Limb (tissue), 2 donors: ENCODE measurements around the gene METTL23.
"Not testable (repeated sequence)": the region's sequence is repeated elsewhere in the genome, so short reads cannot be mapped to it uniquely, and the experiment has no call there.

Experiments
- DNase-seq, 2 donors: peaks; one replicate each; pipeline ENCODE4 v3.0.0-alpha.2; 2016; ENCODE audit errors: extremely low spot score in 2 of 2

The METTL23 gene

GRCh38 chr17:76695059-76695831, 31.4 kb upstream of the METTL23 start:
- no peak for DNase-seq

GRCh38 chr17:76696763-76697701, 29.6 kb upstream of the METTL23 start:
- DNase-seq, result no peak

DNA sequence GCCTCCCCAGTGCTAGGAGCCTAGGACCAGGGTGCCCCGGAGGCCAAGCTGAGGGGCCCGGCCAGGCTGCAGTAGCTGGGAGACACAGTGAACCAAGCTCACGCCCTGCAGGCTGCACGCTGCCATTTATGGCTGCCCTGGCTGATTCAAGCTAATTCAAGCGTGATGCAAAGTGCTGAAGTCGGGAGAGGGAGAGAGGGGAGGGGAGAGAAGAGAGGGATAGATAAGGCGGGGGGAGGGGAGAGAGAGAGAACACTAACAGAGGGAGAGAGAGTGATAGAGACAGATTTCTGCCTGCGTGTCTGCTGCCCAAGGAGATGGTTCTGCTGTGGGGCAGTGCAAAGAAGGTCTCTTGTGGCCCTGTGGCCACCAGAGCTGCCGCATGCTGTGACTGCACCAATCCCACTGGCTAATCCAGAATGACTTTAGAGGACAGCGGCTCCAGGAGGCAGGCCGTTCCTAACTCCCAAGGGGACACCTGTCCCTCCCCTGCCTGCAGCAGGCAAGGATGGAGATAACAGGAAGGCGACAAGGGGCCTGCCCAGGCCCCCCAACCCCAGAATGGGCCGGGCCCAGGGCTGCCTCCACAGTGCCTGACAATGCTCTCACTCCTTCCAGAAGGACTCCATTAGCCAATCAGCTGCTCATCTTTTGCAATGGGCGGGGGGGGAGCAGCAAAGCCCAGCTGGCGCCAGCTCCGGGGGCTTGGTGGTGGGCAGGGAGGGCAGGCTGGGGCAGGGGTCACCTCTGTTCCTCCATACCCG, 28.8 kb upstream of the METTL23 start:
- peak in 1 of 2 donors; percentile 54 for DNase-seq

DNA sequence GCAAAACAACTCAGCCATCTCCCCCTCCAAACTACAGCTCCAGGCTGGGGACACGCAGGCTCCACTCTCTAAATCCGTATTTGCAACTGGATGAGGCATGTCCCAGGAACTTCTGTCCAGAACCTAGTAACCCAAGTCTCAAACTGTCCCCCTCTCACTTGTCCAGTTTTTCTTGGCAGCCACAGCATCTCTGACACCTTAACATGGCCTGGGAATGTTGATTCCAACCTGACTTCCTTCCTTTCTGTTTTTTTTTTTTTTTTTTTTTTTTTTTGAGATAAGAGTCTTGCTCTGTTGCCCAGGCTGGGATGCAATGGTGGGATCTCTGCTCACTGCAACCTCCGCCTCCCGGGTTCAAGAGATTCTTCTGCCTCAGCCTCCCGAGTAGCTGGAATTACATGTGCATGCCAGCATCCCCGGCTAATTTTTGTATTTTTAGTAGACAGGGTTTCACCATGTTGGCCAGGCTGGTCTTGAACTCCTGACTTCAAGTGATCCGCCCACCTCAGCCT, 28.1 kb upstream of the METTL23 start:
- DNase-seq, result not testable (repeated sequence)

- no peak for DNase-seq
Measured at GRCh38 chr17:76700270-76700616, 26.4 kb upstream of the METTL23 start.

DNA sequence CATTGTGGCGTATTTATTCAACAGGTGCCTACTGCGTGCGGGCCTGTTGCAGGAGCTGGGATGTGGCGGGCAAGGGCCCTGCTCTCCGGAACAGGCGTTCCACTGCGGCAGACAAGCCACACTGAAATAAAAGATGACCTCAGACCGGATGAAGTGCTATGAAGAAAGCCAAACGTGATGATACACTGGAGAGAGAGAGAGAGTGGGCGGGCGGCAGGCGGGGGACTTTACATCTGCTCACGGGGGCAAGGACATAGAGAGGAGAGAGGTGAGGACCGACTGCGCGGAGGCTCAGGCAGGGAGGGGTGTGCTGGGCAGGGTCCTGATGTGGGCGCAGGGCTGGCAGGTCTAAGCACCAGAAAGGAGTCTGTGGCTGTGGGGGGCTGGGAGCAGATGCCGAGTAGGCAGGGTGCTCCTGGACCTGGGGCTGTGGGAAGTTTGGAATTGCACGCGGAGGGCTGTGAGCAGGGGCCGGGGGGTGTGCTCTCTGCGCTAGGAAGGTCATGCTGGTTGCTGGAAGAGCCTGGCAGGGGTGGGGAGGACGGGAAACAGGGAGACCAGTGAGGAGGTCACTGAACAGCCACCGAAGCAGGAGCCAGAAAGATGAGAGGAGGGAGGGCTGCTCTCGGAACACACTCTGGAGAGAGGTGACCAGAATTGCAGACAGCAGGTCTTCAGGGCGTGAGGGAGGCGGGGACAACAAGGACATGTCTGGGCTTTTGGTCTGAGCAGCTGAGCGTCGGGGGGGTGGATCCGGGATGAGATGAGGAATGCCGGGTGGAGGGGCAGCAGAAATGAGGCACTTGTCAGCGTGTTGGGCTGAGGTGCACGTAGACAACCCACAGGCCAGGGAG, 25.8 kb upstream of the METTL23 start:
- peak; percentile 62 to 70 for DNase-seq

DNA sequence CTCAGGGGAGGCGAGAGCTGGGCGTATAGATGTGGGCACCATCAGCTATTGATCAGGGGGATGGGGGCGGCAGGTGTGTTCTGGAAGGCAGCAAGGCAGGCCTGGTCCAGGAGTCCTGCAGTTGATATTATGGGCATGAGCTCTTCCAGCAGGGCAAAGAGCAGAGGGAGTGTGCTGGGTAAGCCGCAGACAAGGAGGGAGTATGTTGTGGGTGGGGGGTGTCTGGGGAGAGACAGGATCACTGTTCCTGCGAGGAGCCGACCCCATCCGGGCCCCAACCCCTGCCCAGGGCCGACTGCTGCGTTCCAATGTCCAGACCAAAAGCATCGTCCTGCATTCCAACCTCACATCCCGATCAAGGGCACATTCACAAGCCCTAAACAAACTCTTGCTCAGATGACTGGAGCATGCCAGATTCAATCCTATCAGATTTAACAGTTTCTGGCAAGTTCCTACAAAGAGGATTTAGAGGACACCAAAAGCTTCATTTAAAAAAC, 25.1 kb upstream of the METTL23 start:
- DNase-seq, result no peak

- no peak for DNase-seq
Measured at GRCh38 chr17:76702076-76702475, 24.6 kb upstream of the METTL23 start.

- no peak for DNase-seq
Measured at GRCh38 chr17:76702941-76703637, 23.6 kb upstream of the METTL23 start.

- DNase-seq, result no peak
Measured at GRCh38 chr17:76704805-76705204, 21.8 kb upstream of the METTL23 start.

DNA sequence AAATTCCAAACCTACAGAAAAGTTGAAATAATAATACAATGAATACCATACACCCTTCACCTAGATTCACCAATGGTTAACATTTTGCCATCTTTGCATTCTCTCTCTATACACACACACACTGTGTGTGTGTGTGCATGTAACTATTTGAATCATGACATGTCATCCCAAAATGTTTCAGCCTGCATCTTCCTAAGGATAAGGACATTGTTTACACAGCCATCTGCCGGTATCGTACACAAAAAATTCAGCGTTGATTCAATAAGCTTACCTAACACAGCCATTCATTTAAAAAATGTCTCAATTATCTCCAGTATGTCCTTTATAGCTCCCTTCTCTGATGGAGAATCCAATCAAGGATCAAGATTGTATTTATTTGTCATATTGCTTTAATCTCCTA, 19.8 kb upstream of the METTL23 start:
- DNase-seq, result no peak

DNA sequence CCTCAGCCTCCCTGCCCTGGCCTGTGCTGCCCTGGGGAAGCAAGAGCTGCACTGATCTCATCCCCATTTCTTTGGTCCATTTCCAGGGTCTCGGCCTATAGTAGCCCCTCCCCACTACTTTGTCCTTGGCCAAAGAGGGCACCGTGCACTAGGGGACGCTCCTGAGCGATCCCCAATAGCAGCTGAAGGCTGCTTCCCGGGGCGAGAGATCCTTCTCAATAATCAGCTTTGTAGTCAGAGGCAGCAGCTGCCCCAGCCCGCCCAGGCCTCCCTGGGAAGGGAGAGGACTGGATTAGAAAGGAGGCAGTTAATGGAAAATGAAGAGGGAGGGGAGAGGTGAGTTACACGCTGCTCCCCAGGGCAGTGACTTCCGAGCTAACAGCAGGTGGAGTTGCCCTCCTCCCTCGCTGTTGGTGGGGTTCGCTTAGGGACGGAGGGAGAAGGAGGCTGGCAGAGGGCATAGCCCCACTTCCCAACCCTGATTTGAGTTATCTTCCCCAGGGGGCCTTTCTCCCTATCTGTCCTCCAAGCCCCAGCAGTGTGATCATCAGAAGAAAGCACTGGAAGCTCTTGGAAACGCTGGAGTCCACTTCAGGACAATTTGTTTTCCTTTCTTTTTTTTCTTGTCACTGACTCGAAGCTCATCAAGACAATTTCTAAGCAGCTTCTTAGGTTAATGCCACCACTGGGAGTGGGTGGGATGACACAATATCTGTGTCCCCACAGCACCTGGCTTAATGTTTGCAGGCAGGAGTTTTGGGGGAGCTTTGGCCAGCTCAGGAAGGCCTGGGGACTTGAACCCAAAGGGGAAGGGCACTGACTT, 18.4 kb upstream of the METTL23 start:
- DNase-seq, result peak; percentile 62 to 63

DNA sequence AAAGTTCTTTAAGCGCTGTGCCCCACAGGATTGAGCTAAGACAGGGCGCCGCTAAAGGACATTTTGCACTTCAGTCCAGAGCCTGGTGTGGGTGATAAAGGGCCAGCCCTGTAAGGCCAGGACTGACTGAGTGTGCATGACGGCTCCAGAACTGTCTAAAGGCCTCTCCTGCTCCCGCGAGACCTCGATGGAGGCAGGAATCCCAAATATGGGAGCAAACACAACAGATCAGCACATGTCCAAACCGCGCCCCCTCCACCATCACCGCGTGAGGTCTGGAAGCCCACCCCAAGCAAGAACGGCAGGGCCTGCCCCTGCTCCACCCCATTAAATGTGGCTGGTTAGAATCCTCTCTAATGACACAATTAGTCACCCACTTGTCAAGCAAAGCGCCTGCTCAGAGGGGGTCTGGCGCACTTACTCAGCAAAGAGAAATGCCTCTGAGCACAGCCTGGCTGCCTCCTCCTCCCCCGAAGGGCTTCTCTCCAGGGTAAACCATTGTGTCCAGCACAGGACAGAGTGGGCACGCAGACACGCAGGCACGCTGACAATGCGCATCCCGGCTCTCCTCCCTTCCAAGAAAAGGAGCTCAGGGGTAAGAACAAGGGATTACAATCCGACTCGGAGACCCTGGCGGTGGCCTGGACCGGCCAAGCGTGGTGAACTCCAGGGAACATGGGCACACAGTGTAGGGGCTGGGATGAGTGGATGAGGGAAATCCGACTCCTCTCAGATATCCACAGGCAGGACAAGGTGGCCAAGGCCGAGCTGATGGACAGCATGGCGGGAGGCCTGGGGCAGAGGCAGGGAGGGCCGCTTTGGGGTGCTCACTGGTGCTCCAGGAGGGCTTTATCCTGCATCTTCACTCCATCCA, 17.3 kb upstream of the METTL23 start:
- peak in 1 of 2 donors; percentile 74 for DNase-seq

- peak in 1 of 2 donors; percentile 64 for DNase-seq
Measured at GRCh38 chr17:76709951-76710862, 16.4 kb upstream of the METTL23 start.

DNA sequence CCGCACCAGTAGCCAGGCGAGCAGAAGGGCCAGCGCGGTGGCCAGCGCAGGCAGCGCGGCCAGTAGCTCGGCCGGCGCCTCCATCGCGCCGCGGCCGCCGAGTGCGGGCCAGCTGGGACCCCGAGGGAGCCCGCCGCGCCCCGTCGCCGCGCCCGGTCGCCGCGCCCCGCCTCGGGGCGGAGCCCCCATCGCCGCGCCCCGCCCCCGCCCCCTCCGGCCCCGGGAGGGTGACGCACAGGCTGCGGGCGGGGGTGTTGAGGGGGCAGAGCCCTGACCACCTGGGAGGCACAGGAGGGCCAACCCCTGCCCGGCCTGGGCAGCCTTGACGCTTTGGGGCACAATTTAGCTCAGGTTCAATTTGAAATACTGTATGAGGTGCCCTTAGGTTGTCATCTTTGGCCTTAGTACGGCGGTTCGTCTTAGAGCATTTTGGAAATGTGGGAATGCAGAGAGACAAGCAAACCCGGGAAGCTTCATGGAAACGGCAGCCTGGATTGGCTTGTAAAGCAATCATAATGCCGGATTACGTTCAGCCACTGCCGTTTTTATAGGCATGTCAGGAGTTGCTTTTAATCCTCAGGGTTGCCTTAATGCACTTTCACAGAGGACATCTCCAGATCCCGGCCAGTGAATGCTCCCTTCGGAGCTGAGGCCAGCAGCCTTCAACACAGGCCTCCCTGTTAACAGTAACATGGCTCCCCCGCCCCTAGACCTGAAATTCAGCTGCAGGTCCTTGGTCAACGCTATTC, 15.6 kb upstream of the METTL23 start, which contains the start of gene MXRA7:
TSS of gene MXRA7 (minus strand) at position 103 of the 749 bp plus-strand sequence. CDS start at position 84, 19 bp downstream.
- DNase-seq, result peak in 1 of 2 donors; percentile 88

- DNase-seq, result not testable (repeated sequence)
Measured at GRCh38 chr17:76712321-76712720, 14.3 kb upstream of the METTL23 start.
